ENCODE results near the gene CDC42SE2.
"Not testable (repeated sequence)": the region's sequence is repeated elsewhere in the genome, so short reads cannot be mapped to it uniquely, and the experiment has no call there.

GRCh38 chr5:131336801-131337200, 72.9 kb downstream of the CDC42SE2 start:
- not testable (repeated sequence) for TF ChIP-seq CTCF (conservative IDR thresholded peaks at IDR 0.05 in 1 of 2, IDR thresholded peaks at IDR 0.05 in 1 of 2; ENCODE audit: extremely low read depth in 1 of 2, insufficient read depth in 1 of 2, low read depth in 1 of 2, low read length in 2 of 2); EZH2 (IDR thresholded peaks at IDR 0.05; ENCODE audit: borderline replicate concordance, low read length)
